Lower leg skin (tissue), 4 donors: ENCODE results near the gene RNF151. TPM values are rescaled to one million over a fixed set of nuclear protein-coding genes. Genes with fewer than 3 reads are reported as not detected.
A peak's percentile ranks its signal among the peaks of the same experiment; 100 is the strongest.
"Not testable (repeated sequence)": the region's sequence is repeated elsewhere in the genome, so short reads cannot be mapped to it uniquely, and the experiment has no call there.

Experiments used
- DNase-seq, 2 donors: peaks; one replicate each; pipeline ENCODE4 v3.0.0-alpha.2; 2019; ENCODE audit warnings: low spot score in 2 of 2
- H3K4me3 ChIP-seq: fragments of 200-600 bp; sonication (generic); 2 replicates; pipeline ENCODE4 v1.5.1; 2017; ENCODE audit warnings: mild to moderate bottlenecking, low read depth; ENCODE audit not compliant: poor library complexity, severe bottlenecking
- POLR2A ChIP-seq, 2 donors: fragments of 450-650 bp; IDR thresholded peaks; one replicate each; pipeline ENCODE4 v1.6.1; 2016 to 2017; ENCODE audit warnings: antibody characterized with exemption in 2 of 2, mild to moderate bottlenecking in 1 of 2, moderate library complexity in 1 of 2
- WGBS, 2 donors: methylation state at CpG; one replicate each; pipeline ENCODE4 v1.1.5; 2018; 5-methylcytosine and 5-hydroxymethylcytosine counted together
- intact Hi-C: fragments of 100-400 bp; cut with DNase I; formaldehyde crosslinking; loops from one replicate; pipeline ENCODE4 v1.15.0; 2023; ENCODE audit warnings: low total_unique reads
- total RNA-seq, 4 donors: library from RNA; depleted of rRNA; stranded (reverse); fragments of >200 nt; gene quantifications; one replicate each; pipeline ENCODE4 v1.1.0, GENCODE V29; 2016
- TF ChIP-seq, protein P1 (sequence below), 3 donors: fragments of 450-650 bp; IDR thresholded peaks; one replicate each; pipeline ENCODE4 v1.5.1; 2016; ENCODE audit warnings: antibody characterized with exemption in 3 of 3, mild to moderate bottlenecking in 3 of 3, moderate library complexity in 2 of 3

RNF151 gene
- total RNA-seq, 4 donors from 2014 or later = not detected

- 90 to 93% methylated on average over 22 of the region's 22 CpGs for WGBS, 2 donors
- DNase-seq = no peak
These were observed 12.9 kb upstream of the RNF151 start for GRCh38 chr16:1953734-1954133.

GRCh38 chr16:1957434-1958142 is 9.1 kb upstream of the RNF151 start:
- H3K4me3 ChIP-seq, intact Hi-C loops, DNase-seq: not testable (repeated sequence)
- whole genome bisulfite sequencing, 2 donors = 85 to 88% methylated on average over 18 to 20 of the region's 22 CpGs

More at GRCh38 chr16:1953734-1954133, 12.9 kb upstream of the RNF151 start:
- no peak overlapping the region for H3K4me3 ChIP-seq
- TF ChIP-seq POLR2A (IDR thresholded peaks at IDR 0.05) = no peak
- intact Hi-C loops = no loop called here

- DNase-seq, H3K4me3 ChIP-seq, intact Hi-C loops: not testable (repeated sequence)
- 81 to 93% methylated on average over 16 to 28 of the region's 30 CpGs for WGBS, 2 donors
These were observed 8.5 kb upstream of the RNF151 start for GRCh38 chr16:1958143-1958491.

DNA sequence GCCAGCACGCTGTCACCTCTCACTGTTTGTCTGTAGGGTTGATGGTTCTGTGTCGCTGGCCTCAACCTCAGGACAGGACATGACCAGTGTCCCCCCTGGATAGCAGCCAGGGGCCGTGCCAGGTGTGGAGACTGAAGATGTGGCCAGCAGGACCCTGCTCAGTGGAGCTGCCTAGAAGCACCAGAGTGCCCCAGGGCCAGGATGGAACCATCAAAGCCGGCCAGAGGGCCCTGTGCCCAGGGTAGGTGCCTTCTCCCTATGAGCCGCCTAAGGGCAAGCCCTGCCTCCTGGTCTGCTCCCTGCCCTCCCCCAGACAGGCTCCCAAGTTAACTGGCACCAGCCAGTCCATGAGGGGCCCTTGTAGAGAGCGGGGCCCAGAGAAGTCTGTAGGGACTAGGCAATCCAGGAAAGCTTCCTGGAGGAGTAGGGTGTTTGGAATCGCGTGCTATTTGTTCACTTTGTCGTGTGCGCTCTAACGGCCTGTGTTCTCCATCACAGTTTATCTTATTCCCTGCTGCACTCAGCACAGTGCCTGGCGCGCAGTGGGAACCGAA is 7.9 kb upstream of the RNF151 start:
- 32 to 34% methylated on average over 12 to 14 of the region's 14 CpGs for WGBS, 2 donors
- DNase-seq = no peak
- intact Hi-C loops = no loop called here

DNA sequence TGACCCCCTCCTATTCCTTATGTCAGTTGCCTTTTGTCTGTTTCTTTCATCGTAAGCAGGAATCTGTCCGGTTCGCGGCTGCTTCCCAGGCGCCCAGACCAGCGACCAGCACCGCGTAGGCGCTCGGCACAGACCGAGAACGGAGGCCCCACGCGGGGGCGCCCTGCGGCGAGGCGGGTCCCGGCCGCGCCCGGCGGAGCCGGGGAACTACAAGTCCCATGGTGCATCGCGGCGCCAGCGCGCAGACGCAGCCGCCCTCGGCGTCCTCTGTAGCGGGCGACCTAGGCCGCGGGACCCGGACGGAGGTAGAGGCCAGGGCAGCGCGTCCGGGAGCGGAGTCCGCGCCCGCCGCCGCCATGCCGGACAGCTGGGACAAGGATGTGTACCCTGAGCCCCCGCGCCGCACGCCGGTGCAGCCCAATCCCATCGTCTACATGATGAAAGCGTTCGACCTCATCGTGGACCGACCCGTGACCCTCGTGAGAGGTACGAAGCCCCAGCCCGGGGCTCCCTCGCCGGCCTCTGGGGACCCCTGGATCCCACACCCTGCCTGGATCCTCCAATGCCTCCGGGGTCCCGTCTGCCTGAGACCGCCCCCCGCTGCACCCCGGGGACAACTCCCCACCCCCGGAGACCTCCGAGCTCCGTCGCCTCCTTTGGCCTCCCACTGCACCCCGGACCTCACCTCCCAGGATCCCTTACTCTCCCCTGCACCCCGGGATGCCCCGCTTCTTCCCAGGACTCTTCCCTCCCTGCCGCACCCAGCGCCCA is 7.2 kb upstream of the RNF151 start, which contains the start of gene NDUFB10:
Gene NDUFB10, plus strand, starts transcription at position 270 of the 771 bp plus-strand sequence. Its CDS starts 87 bp downstream, at position 357.
- peak; percentile 86 to 98 for DNase-seq
- WGBS, 2 donors = 1% methylated on average over 59 to 61 of the region's 79 CpGs
- intact Hi-C loops = no loop called here
- no peak for TF ChIP-seq POLR2A (IDR thresholded peaks at IDR 0.05)
- TF ChIP-seq, protein P1, sequence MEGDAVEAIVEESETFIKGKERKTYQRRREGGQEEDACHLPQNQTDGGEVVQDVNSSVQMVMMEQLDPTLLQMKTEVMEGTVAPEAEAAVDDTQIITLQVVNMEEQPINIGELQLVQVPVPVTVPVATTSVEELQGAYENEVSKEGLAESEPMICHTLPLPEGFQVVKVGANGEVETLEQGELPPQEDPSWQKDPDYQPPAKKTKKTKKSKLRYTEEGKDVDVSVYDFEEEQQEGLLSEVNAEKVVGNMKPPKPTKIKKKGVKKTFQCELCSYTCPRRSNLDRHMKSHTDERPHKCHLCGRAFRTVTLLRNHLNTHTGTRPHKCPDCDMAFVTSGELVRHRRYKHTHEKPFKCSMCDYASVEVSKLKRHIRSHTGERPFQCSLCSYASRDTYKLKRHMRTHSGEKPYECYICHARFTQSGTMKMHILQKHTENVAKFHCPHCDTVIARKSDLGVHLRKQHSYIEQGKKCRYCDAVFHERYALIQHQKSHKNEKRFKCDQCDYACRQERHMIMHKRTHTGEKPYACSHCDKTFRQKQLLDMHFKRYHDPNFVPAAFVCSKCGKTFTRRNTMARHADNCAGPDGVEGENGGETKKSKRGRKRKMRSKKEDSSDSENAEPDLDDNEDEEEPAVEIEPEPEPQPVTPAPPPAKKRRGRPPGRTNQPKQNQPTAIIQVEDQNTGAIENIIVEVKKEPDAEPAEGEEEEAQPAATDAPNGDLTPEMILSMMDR (IDR thresholded peaks at IDR 0.05) = no peak
- peak within 1 kb of the TSS; percentile 65 for H3K4me3 ChIP-seq

More for the DNA sequence above, 7.9 kb upstream of the RNF151 start:
- TF ChIP-seq POLR2A (IDR thresholded peaks at IDR 0.05) = no peak
- TF ChIP-seq, protein P1 (IDR thresholded peaks at IDR 0.05) = no peak
- H3K4me3 ChIP-seq = no peak overlapping the region

DNA sequence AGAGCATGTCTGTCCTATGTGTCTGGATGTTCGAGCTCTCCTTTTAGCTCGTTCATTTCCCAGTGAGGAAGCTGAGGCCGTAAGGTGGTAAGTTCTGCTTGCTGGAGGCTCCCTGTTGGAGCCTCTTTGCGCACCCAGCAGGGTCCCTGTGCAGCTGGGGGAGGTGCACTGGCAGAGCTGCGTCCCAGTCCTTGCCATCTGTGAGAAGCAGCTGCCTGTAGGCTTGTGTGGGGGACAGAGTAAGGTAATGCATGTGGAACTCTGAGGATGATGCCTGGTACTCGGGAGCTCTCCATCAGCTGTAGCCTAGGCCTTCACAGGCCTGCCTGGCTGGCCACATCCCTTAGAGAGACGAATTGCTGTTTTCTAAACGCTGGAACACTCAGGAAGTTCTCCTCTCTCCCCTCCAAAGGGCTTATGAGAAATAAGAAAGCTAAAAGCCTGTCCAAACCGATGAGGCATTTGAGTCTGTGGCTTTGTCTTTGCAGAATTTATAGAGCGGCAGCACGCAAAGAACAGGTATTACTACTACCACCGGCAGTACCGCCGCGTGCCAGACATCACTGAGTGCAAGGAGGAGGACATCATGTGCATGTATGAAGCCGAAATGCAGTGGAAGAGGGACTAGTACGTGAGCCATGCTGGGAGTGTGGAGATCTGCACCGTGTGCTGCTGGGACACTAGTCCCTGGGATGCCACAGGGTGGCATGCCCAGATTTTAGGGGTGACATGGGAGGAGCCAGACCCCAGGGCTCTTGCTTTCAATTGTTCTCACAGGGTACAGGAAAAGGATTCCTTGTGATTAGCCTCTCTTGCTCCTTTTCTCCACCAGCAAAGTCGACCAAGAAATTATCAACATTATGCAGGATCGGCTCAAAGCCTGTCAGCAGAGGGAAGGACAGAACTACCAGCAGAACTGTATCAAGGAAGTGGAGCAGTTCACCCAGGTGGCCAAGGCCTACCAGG is 5.7 kb upstream of the RNF151 start:
- TF ChIP-seq POLR2A (IDR thresholded peaks at IDR 0.05) = no peak
- TF ChIP-seq, protein P1 (IDR thresholded peaks at IDR 0.05) = no peak
- no peak overlapping the region for H3K4me3 ChIP-seq
- no peak for DNase-seq
- intact Hi-C loops = no loop called here
- 40 to 48% methylated on average over 19 of the region's 20 CpGs for WGBS, 2 donors
